Upper lobe of right lung (tissue), 1 donor: ENCODE results near the gene NDUFS1. TPM values are rescaled to one million over a fixed set of nuclear protein-coding genes. Genes with fewer than 3 reads are reported as not detected.
A peak's percentile ranks its signal among the peaks of the same experiment; 100 is the strongest.

ENCODE experiments used
- ATAC-seq: fragments of 200-7000 bp; cut with Tn5 transposase; one replicate; pipeline ENCODE4 v1.9.1; 2020; ENCODE audit warnings: mild to moderate bottlenecking, moderate library complexity
- DNase-seq: peaks from one replicate; pipeline ENCODE4 v3.0.0-alpha.2; 2020
- H3K27ac ChIP-seq: fragments of 200-600 bp; one replicate; pipeline ENCODE4 v1.8.0; 2022
- H3K27me3 ChIP-seq: fragments of 200-600 bp; one replicate; pipeline ENCODE4 v1.8.0; 2022; ENCODE audit warnings: mild to moderate bottlenecking
- H3K36me3 ChIP-seq: fragments of 200-600 bp; one replicate; pipeline ENCODE4 v1.8.0; 2022
- H3K4me1 ChIP-seq: fragments of 200-600 bp; one replicate; pipeline ENCODE4 v1.8.0; 2022
- H3K4me3 ChIP-seq: fragments of 200-600 bp; one replicate; pipeline ENCODE4 v1.8.0; 2022; ENCODE audit warnings: mild to moderate bottlenecking
- H3K9me3 ChIP-seq: fragments of 200-600 bp; one replicate; pipeline ENCODE4 v1.8.0; 2022
- intact Hi-C: fragments of 100-400 bp; cut with DNase I; formaldehyde crosslinking; loops from one replicate; pipeline ENCODE4 v1.11.0; 2022
- total RNA-seq: library from RNA; stranded (reverse); fragmentation: NEBNext Ultra II Directional; extraction: Animal tissue kit (Norgen Biotek cat#: 25700); gene quantifications from one replicate; pipeline ENCODE4 v1.2.1, GENCODE V29; 2021
- TF ChIP-seq, protein P1 (sequence below): fragments of 200-600 bp; IDR thresholded peaks from one replicate; pipeline ENCODE4 v1.8.0; 2022; ENCODE audit warnings: antibody characterized with exemption
- donor health status: DM: no; HTN: yes; CAD: no; lungs with severe emphysema.

Gene NDUFS1
- total RNA-seq, 1 donor from 2014 or later: 65.7 TPM

DNA sequence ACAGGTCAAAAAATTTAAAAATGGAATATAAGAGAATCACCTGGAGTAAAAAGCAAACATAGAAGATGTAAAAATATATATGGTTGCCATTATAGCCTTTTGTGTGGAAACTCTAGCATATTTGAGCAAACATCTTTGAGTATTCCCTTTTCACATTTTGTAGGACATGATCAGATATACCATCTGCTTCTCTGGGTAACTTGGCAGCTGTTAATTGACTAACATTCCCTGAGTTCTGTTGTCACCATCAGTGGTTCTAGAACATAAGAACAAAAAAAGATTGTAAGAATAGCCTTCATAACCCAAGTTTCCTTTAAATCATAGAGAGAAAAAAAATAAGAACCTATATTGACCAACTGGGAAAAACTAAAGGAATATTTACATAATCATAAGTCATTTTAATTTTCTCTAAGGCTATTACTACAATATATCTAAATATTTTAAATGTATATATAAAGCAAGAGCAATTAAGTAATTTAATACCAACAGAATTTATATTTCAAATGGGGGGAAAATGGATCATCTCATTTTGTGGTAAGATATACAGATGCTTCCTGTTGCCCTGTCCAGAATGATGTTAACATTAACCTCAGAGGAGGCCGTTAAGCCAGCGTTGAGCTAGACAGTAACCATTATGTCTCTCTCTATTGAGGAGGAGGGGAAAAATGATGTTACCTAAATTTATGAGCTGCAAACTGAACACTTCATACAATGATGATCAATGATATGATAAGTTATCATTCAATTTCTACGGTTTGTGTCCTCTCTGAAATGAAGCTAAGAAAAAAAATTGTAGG lies 63.5 kb downstream of the NDUFS1 start:
- TF ChIP-seq, protein P1, sequence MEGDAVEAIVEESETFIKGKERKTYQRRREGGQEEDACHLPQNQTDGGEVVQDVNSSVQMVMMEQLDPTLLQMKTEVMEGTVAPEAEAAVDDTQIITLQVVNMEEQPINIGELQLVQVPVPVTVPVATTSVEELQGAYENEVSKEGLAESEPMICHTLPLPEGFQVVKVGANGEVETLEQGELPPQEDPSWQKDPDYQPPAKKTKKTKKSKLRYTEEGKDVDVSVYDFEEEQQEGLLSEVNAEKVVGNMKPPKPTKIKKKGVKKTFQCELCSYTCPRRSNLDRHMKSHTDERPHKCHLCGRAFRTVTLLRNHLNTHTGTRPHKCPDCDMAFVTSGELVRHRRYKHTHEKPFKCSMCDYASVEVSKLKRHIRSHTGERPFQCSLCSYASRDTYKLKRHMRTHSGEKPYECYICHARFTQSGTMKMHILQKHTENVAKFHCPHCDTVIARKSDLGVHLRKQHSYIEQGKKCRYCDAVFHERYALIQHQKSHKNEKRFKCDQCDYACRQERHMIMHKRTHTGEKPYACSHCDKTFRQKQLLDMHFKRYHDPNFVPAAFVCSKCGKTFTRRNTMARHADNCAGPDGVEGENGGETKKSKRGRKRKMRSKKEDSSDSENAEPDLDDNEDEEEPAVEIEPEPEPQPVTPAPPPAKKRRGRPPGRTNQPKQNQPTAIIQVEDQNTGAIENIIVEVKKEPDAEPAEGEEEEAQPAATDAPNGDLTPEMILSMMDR: no peak
- Histone ChIP-seq H3K27ac (no peak overlapping the region), H3K4me1 (no peaks in the 10 kb centered on the region), H3K27me3 (no peaks in the 10 kb centered on the region), H3K4me3 (no peak overlapping the region), H3K9me3 (no peaks in the 10 kb centered on the region), H3K36me3 (no peaks in the 10 kb centered on the region)
- intact Hi-C loops: no loop called here
- no peak for ATAC-seq
- DNase-seq: no peak

DNA sequence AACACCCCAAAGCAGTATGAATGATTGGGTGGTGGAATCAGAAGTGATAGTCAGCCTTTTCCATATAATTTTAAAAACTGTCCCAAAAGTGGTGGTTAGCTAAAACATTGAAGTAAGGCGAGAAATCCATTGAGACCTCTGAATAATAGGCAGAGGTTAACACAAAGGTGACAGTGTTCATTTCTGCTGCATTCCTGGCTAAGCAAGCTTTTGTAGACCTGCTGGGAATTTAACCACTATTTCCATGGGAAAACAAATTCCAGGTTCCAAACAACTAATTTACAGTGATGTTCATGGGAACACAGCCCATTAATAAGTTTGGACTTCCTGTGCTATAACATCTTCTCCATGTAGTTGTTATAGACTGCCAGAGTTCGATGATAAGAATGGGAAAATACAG lies 66.9 kb downstream of the NDUFS1 start:
- H3K9me3 ChIP-seq: no peaks in the 10 kb centered on the region
- no peaks in the 10 kb centered on the region for H3K27me3 ChIP-seq
- no peak overlapping the region for H3K4me3 ChIP-seq
- intact Hi-C loops: no loop called here
- peaks cover 11% of the 10 kb centered on the region for H3K4me1 ChIP-seq
- no peaks in the 10 kb centered on the region for H3K36me3 ChIP-seq
- H3K27ac ChIP-seq: no peak overlapping the region
- TF ChIP-seq, protein P1: no peak
- DNase-seq (no peak), ATAC-seq (no peak)

DNA sequence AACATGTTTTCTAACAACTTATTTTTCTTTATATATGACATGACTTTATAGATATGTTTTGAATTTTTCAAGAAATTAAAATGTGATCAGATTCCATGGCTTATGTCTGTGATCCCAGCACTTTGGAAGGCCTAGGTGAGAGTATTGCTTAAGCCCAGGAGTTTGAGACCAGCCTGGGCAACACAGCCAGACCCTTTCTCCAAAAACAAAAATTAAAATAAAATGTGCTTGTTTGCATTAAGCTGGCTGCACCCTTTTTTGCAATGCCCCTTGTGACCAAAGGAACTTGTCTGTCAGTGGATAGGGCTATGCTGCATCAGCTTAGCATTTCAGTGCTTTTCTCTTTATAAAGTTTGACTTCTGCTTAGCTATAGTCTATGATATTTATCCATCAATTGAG lies 71.0 kb downstream of the NDUFS1 start:
- intact Hi-C loops: no loop called here
- Histone ChIP-seq H3K27ac (no peak overlapping the region), H3K9me3 (no peaks in the 10 kb centered on the region)

DNA sequence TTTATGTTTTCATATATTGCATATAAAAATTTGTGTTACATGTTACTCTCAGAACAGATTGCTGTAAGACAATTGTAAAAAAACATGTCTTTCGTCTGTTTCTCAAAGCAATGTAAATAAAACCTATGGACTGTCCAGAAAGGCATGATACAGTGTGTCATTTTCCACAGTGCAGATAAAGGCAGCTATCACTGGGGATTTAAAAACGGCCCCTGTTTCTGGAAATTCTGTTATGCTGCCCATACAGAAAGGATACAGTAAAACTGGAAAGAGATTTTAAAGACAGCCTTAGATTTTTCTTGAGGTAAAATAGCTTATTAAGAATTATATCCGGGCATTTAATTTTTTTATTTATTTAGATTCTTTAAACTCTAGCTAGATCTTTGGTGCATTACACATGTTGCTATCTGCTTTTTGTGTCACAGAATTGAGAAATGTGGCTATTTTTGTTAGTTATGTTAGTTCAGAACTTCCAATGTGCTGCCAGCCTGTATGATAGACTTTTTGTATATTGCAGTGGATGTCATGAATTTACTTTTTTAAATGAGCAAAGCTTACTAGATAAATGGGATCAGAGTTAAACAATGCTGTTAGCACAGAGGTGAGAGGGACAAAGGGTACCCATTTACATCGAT lies 72.4 kb downstream of the NDUFS1 start:
- Histone ChIP-seq H3K4me1 (peaks cover 25% of the 10 kb centered on the region), H3K36me3 (no peaks in the 10 kb centered on the region), H3K27me3 (no peaks in the 10 kb centered on the region), H3K4me3 (peak overlapping the region; percentile 77), H3K27ac (peak overlapping the region; percentile 99), H3K9me3 (no peaks in the 10 kb centered on the region)
- no peak for DNase-seq
- no peak for ATAC-seq
- intact Hi-C loops: no loop called here
- TF ChIP-seq, protein P1: no peak

More for the DNA sequence above, 71.0 kb downstream of the NDUFS1 start:
- no peak for DNase-seq
- Histone ChIP-seq H3K4me3 (no peak overlapping the region), H3K4me1 (peaks cover 20% of the 10 kb centered on the region), H3K27me3 (no peaks in the 10 kb centered on the region), H3K36me3 (no peaks in the 10 kb centered on the region)
- TF ChIP-seq, protein P1: no peak
- no peak for ATAC-seq

DNA sequence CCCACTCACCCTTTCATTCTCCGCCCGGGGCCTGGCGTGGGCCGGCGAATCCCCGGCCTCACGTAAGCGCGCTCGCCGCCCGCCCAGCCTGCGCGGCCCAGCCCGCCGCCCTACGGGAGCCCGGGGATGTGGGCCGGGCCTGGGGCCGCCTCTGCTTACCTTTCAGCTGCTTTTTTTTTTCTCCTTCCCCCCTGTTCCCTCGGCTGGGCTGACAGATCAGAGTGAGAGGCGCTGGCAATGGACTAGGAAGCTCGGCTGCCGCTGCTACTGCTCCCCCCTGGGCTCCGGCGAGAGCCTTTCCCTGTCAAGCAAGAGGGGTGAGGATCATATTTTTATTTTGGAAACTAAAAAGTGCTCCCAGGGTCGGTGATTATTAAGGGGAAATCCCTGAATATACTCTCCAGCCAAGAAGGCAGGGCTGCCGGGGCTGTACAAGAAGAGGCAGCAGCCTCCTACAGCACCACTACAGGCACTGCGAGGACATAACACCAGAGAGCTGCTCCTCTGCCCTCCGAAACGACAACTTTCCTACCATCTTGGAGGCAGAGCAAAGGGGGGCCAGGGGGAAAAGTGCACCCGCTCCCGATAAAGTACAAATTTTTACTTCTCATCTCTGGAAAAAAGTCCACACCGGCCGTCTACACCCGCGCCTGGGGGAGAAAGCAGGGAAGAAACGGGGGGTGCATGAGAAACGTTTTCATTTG lies 73.3 kb downstream of the NDUFS1 start, which contains the start of gene INO80D:
INO80D (minus strand) TSS at position 433 of the 704 bp plus-strand sequence. CDS start 23,158 bp downstream, outside the sequence.
- peaks cover 25% of the 10 kb centered on the region for H3K4me1 ChIP-seq
- DNase-seq: peak; percentile 86

More for the DNA sequence above, 73.3 kb downstream of the NDUFS1 start, which contains the start of gene INO80D:
- intact Hi-C loops: no loop called here
- TF ChIP-seq, protein P1: peak; percentile 61
- Histone ChIP-seq H3K27ac (peak within 1 kb of the TSS; percentile 99), H3K9me3 (no peaks in the 10 kb centered on the region), H3K36me3 (no peaks in the 10 kb centered on the region), H3K27me3 (no peaks in the 10 kb centered on the region), H3K4me3 (peak within 1 kb of the TSS; percentile 77)
- ATAC-seq: peak; percentile 92
